ENCODE measurements around the gene SERPINE2. TPM values are rescaled to one million over a fixed set of nuclear protein-coding genes. Genes with fewer than 3 reads are reported as not detected.
A peak's percentile ranks its signal among the peaks of the same experiment; 100 is the strongest.
"Not testable (repeated sequence)": the region's sequence is repeated elsewhere in the genome, so short reads cannot be mapped to it uniquely, and the experiment has no call there.

The SERPINE2 gene
- total RNA-seq, 1 donor from 2014 or later, result 95.3 TPM

- no peak overlapping the region for H3K4me3 ChIP-seq (ENCODE audit: low read depth, low read length)
- no peak for TF ChIP-seq CTCF (IDR thresholded peaks at IDR 0.05; ENCODE audit: insufficient read depth, low read length, severe bottlenecking)
- FAIRE-seq, result no peak
- H3K36me3 ChIP-seq (ENCODE audit: control insufficient read depth, insufficient read depth, low read length), result no peaks in the 10 kb centered on the region
- DNase-seq (ENCODE audit: low read depth), result no peak
- no peaks in the 10 kb centered on the region for H3K27me3 ChIP-seq (ENCODE audit: control insufficient read depth, insufficient read depth, low read length)
Observed at GRCh38 chr2:224011837-224012236, 27.2 kb downstream of the SERPINE2 start.

GRCh38 chr2:224009605-224010315, 29.3 kb downstream of the SERPINE2 start:
- H3K27me3 ChIP-seq (ENCODE audit: control insufficient read depth, insufficient read depth, low read length), result no peaks in the 10 kb centered on the region
- FAIRE-seq, result no peak
- no peaks in the 10 kb centered on the region for H3K36me3 ChIP-seq (ENCODE audit: control insufficient read depth, insufficient read depth, low read length)
- peak; percentile 41 for DNase-seq (ENCODE audit: low read depth)
- no peak for TF ChIP-seq CTCF (IDR thresholded peaks at IDR 0.05; ENCODE audit: insufficient read depth, low read length, severe bottlenecking)
- H3K4me3 ChIP-seq (ENCODE audit: low read depth, low read length), result no peak overlapping the region

- Histone ChIP-seq H3K4me3 (ENCODE audit: low read depth, low read length) (no peak overlapping the region), H3K36me3 (ENCODE audit: control insufficient read depth, insufficient read depth, low read length) (no peaks in the 10 kb centered on the region), H3K27me3 (ENCODE audit: control insufficient read depth, insufficient read depth, low read length) (no peaks in the 10 kb centered on the region)
- DNase-seq (ENCODE audit: low read depth) (no peak), FAIRE-seq (no peak)
- TF ChIP-seq CTCF (IDR thresholded peaks at IDR 0.05; ENCODE audit: insufficient read depth, low read length, severe bottlenecking), result no peak
Observed at GRCh38 chr2:224008702-224009261, 30.3 kb downstream of the SERPINE2 start.

GRCh38 chr2:224004105-224004695, 34.9 kb downstream of the SERPINE2 start:
- H3K4me3 ChIP-seq (ENCODE audit: low read depth, low read length), result no peak overlapping the region
- no peaks in the 10 kb centered on the region for H3K27me3 ChIP-seq (ENCODE audit: control insufficient read depth, insufficient read depth, low read length)
- DNase-seq (ENCODE audit: low read depth) (no peak), FAIRE-seq (no peak)
- no peak for TF ChIP-seq CTCF (IDR thresholded peaks at IDR 0.05; ENCODE audit: insufficient read depth, low read length, severe bottlenecking)
- peaks cover 7% of the 10 kb centered on the region for H3K36me3 ChIP-seq (ENCODE audit: control insufficient read depth, insufficient read depth, low read length)

GRCh38 chr2:224000662-224001061, 38.4 kb downstream of the SERPINE2 start:
- not testable (repeated sequence) for DNase-seq (ENCODE audit: low read depth); FAIRE-seq; H3K4me3 ChIP-seq (ENCODE audit: low read depth, low read length); H3K27me3 ChIP-seq (ENCODE audit: control insufficient read depth, insufficient read depth, low read length); H3K36me3 ChIP-seq (ENCODE audit: control insufficient read depth, insufficient read depth, low read length)

- DNase-seq (ENCODE audit: low read depth) (no peak), FAIRE-seq (no peak)
- no peaks in the 10 kb centered on the region for H3K27me3 ChIP-seq (ENCODE audit: control insufficient read depth, insufficient read depth, low read length)
- H3K4me3 ChIP-seq (ENCODE audit: low read depth, low read length), result no peak overlapping the region
- no peak for TF ChIP-seq CTCF (IDR thresholded peaks at IDR 0.05; ENCODE audit: insufficient read depth, low read length, severe bottlenecking)
- H3K36me3 ChIP-seq (ENCODE audit: control insufficient read depth, insufficient read depth, low read length), result peaks cover 9% of the 10 kb centered on the region
Observed at GRCh38 chr2:223999862-224000261, 39.2 kb downstream of the SERPINE2 start.

Data from bronchial epithelial cell (primary cell).